PFSK-1 (cell line): ENCODE results near the gene LBH.

Experiments used
- POLR2AphosphoS5 ChIP-seq: IDR thresholded peaks from 2 replicates; pipeline ENCODE4 v1.6.1; 2012; ENCODE audit warnings: low read depth, mild to moderate bottlenecking, control low read depth, low read length, moderate library complexity
- REST ChIP-seq, 2 experiments: IDR thresholded peaks; 2 replicates each; pipeline versions ENCODE4 v1.6.1 to v1.8.0; 2011 to 2012; ENCODE audit warnings: low read depth in 2 of 2, low read length in 2 of 2, control low read depth in 1 of 2, inconsistent platforms in 1 of 2, mild to moderate bottlenecking in 1 of 2, moderate library complexity in 1 of 2; ENCODE audit not compliant: insufficient read depth in 1 of 2

GRCh38 chr2:30222636-30223360, 8.5 kb upstream of the LBH start:
- TF ChIP-seq POLR2AphosphoS5 (no peak), REST (IDR thresholded peaks at IDR 0.05; ENCODE audit: insufficient read depth in 1 of 2, low read depth in 2 of 2, low read length in 2 of 2) (no peak)
